Measurements from ENCODE around the gene CSRNP3.

The CSRNP3 gene

GRCh38 chr2:165529130-165529529 lies 59.6 kb downstream of the CSRNP3 start:
- no peak for TF ChIP-seq CTCF (IDR thresholded peaks at IDR 0.05; ENCODE audit: low read depth, low read length, missing control alignments)

GRCh38 chr2:165533331-165533730 lies 63.8 kb downstream of the CSRNP3 start:
- DNase-seq (ENCODE audit: low read depth): no peak
- no peak for TF ChIP-seq CTCF (IDR thresholded peaks at IDR 0.05; ENCODE audit: low read depth, low read length, missing control alignments)
- H3K4me3 ChIP-seq (ENCODE audit: low read depth, low read length): no peak overlapping the region

More at GRCh38 chr2:165529130-165529529, 59.6 kb downstream of the CSRNP3 start:
- no peak for DNase-seq (ENCODE audit: low read depth)
- no peak overlapping the region for H3K4me3 ChIP-seq (ENCODE audit: low read depth, low read length)

- no peak overlapping the region for H3K4me3 ChIP-seq (ENCODE audit: low read depth, low read length)
- TF ChIP-seq CTCF (IDR thresholded peaks at IDR 0.05; ENCODE audit: low read depth, low read length, missing control alignments): no peak
- no peak for DNase-seq (ENCODE audit: low read depth)
Measured at GRCh38 chr2:165535471-165535870, 66.0 kb downstream of the CSRNP3 start.

- no peak for DNase-seq (ENCODE audit: low read depth)
- no peak overlapping the region for H3K4me3 ChIP-seq (ENCODE audit: low read depth, low read length)
- TF ChIP-seq CTCF (IDR thresholded peaks at IDR 0.05; ENCODE audit: low read depth, low read length, missing control alignments): no peak
Measured at GRCh38 chr2:165536851-165537499, 67.5 kb downstream of the CSRNP3 start.

GRCh38 chr2:165539985-165540384 lies 70.5 kb downstream of the CSRNP3 start:
- no peak for DNase-seq (ENCODE audit: low read depth)
- TF ChIP-seq CTCF (IDR thresholded peaks at IDR 0.05; ENCODE audit: low read depth, low read length, missing control alignments): no peak
- no peak overlapping the region for H3K4me3 ChIP-seq (ENCODE audit: low read depth, low read length)

- DNase-seq (ENCODE audit: low read depth): no peak
- no peak for TF ChIP-seq CTCF (IDR thresholded peaks at IDR 0.05; ENCODE audit: low read depth, low read length, missing control alignments)
- no peak overlapping the region for H3K4me3 ChIP-seq (ENCODE audit: low read depth, low read length)
Measured at GRCh38 chr2:165544897-165545296, 75.4 kb downstream of the CSRNP3 start.

GRCh38 chr2:165547900-165548299 lies 78.4 kb downstream of the CSRNP3 start:
- no peak for TF ChIP-seq CTCF (IDR thresholded peaks at IDR 0.05; ENCODE audit: low read depth, low read length, missing control alignments)

More at GRCh38 chr2:165547900-165548299, 78.4 kb downstream of the CSRNP3 start:
- DNase-seq (ENCODE audit: low read depth): no peak
- H3K4me3 ChIP-seq (ENCODE audit: low read depth, low read length): no peak overlapping the region

Data from GM12864 (cell line).